IPS-NIHi11 (cell line): Measurements from ENCODE around the gene HIPK2.
"Not testable (repeated sequence)": the region's sequence is repeated elsewhere in the genome, so short reads cannot be mapped to it uniquely, and the experiment has no call there.

ENCODE experiments used
- DNase-seq: peaks from one replicate; pipeline ENCODE4 v3.0.0; 2012; ENCODE audit warnings: mixed read lengths, low spot score

HIPK2 gene

DNA sequence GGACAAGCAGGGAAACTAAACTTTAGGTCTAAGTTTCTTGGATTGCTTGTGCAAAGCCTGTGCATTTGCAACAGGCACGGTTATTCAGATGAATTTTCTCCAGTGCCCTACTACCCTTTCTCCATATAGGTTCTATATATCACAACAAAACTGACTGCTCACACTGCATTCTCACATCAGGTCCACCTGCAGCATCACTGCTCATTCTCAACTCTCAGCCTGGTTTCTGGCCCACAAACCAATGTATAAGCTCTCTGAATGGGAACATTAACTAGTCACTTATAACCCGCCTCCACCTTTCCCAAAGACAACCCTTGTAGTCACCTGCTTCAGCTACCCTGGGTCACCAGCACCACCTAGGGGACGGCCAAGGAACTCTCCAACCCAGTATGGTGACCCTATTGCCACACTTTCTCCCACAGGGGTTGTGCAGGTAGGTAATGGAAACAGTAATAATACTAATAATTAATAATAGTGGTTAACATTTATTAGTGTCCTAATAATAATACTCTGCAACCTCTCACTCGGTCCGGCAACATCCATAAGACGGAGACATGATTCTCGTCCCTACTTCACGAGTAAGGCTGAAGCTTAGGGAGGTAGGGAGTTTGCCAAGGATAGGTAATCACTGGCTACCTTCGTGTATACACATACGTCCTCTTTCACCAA lies 157.0 kb downstream of the HIPK2 start:
- DNase-seq, result peak; percentile 84

DNA sequence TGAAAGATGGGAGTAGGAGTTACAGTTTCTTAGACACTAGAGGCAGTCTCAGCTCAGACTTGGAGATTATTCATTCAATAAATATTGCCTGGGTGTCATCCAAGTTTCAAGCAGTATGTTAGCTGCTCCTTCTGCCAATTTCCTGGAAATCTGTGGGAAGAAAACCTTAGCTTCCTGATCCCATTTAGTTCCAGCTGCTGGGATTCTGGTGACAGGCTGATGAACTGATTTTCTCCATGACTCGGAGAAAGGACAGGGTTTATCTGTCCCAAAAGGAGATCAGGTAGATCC lies 158.5 kb downstream of the HIPK2 start:
- DNase-seq, result no peak

GRCh38 chr7:139618482-139619366 lies 159.1 kb downstream of the HIPK2 start:
- peak; percentile 51 for DNase-seq

DNA sequence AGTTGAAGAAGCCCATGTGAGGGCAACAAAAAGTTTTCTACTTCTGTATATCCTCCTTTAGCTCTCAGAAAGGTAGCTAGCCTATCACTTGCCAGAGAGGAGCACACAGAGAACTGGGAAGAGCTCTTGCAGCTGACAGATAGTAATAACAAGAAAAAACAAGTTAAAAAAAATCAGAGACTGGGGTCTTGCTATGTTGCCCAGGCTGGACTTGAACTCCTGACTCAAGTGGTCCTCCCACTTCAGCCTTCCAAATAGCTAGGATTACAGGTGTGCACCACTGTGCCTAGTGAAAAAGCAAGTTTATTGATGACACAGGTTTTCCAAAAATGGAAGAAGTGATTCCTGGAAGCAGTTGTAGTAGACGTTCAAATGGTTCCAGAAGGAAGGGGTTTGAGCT lies 160.7 kb downstream of the HIPK2 start:
- no peak for DNase-seq

GRCh38 chr7:139614886-139615285 lies 162.9 kb downstream of the HIPK2 start:
- DNase-seq, result no peak

- DNase-seq, result peak; percentile 38
Observed at GRCh38 chr7:139613971-139614411, 163.8 kb downstream of the HIPK2 start.

DNA sequence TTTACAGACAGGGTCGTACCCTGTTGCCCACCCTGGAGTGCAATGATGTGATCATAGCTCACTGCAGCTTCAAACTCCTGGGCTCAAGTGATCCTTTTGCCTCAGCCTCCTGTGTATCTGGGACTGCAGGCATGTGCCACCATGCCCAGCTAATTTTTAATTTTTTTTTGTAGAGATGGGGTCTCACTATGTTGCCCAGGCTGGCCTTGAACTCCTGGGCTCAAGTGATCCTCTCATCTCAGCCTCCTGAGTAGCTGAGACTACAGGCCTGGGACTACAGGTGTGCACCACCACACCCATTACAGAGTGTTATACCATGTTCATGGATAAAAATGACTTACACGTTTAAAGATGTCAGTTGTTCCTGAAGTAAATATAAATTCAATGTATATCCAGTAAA lies 166.2 kb downstream of the HIPK2 start:
- not testable (repeated sequence) for DNase-seq

DNA sequence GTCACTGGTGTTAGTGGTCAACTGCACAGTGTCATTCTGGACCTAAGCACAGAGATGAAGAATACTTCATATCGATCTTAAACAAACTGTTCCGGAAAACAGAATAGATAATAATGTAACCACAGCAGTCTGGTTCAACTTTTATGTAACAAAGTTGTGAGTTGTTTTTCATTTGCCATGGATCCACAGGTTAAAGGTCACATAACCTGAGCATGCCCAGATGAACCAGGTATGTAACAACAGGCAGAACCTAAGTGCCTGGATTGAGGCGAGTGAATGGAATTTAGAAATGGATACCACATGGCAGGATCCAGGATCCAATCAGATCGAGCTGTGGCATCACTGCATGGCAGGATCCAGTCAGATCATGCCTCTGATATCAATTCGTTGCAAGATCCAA lies 167.2 kb downstream of the HIPK2 start:
- no peak for DNase-seq

DNA sequence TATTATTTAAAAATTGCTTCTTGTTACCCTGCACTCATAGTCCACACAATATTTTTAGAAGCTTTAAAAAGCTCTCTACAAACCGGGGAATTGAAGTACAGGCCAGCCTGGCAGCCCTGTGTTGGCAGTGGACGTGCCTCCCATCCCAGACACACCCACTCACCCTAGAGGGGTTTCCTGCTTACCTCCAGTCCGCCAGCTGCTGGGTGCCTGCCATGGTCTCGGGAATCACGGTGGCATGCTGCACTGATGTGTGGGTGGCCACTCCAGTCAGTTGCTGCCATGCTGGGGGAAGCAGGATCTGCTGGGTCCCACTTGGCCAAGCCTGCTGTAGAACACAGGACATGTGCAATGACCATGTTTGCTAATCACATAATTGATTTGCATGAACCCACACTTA lies 173.9 kb downstream of the HIPK2 start:
- DNase-seq, result no peak

- DNase-seq, result no peak
Observed at GRCh38 chr7:139603282-139603681, 174.5 kb downstream of the HIPK2 start.

- DNase-seq, result peak; percentile 56
Observed at GRCh38 chr7:139602143-139602722, 175.6 kb downstream of the HIPK2 start.

- no peak for DNase-seq
Observed at GRCh38 chr7:139601176-139601575, 176.6 kb downstream of the HIPK2 start.

DNA sequence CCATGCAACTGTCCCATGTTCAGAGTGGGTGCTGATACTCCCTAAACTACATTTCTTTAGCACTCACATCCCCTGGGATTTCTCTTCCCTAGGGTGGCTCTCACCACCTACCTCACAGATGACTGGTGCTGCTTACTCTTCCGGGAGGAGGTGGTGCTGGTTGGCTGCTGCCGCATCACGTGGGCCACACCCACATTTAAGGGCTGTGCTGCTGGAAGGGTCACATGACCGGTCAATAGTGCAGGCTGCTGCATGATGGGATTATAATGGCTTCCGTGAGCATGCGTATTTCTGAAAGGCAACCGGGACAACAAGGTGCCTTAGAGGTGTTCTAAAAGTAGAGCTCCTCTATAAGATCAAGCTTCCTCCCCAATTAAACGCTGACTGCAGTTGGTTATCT lies 177.5 kb downstream of the HIPK2 start:
- DNase-seq, result no peak

- DNase-seq, result no peak
Observed at GRCh38 chr7:139598642-139599041, 179.2 kb downstream of the HIPK2 start.

DNA sequence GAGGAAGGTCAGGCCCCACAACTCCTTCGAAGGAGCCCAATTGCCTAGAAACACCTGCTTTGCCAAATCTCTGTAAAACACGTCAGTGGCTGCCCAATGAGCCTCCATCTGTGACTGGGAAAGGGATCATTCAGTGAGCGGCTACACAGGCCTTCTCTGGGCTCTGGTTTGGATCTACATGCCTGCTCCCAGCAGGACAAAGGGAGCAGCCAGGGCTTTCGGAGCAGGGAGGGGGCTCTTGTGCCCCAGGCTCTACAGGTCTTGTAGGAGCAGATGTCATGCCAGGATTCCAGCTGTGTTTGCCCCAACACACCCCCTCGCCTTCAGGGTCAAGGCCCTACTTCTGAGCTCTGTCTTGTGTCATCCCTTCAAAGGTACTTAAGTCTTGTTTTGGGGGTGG lies 180.8 kb downstream of the HIPK2 start:
- DNase-seq, result no peak

GRCh38 chr7:139596626-139597025 lies 181.2 kb downstream of the HIPK2 start:
- no peak for DNase-seq

- no peak for DNase-seq
Observed at GRCh38 chr7:139595806-139596205, 182.0 kb downstream of the HIPK2 start.

DNA sequence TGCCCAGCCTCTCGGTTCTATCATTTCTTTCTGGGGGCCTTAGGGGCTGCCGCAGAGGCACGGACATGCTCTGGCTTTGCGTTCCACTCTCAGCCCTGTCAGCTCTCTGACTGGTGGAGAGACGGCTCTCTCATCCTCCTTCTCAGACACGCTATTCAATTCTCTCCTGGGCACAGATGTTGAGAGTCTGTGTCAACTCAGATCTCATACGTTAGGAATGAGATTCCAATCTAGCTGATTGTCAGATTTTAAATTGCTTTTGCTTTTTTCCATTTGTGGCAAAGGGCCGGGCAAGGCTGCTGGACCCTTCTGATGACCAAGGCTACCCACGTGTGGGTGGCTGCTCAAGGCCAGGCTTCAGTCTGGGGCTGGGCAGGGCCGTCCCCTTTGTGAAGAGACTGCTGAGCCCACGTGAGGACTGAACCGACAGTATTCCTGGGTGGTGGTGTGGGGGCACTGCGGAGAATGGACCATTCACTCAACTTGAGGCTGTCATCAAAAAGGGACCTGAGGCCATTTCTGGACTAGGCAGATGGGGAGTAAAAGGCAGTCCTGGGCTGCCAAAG lies 182.8 kb downstream of the HIPK2 start:
- no peak for DNase-seq

GRCh38 chr7:139594090-139594489 lies 183.7 kb downstream of the HIPK2 start:
- no peak for DNase-seq

- no peak for DNase-seq
Observed at GRCh38 chr7:139592801-139593461, 184.9 kb downstream of the HIPK2 start.

DNA sequence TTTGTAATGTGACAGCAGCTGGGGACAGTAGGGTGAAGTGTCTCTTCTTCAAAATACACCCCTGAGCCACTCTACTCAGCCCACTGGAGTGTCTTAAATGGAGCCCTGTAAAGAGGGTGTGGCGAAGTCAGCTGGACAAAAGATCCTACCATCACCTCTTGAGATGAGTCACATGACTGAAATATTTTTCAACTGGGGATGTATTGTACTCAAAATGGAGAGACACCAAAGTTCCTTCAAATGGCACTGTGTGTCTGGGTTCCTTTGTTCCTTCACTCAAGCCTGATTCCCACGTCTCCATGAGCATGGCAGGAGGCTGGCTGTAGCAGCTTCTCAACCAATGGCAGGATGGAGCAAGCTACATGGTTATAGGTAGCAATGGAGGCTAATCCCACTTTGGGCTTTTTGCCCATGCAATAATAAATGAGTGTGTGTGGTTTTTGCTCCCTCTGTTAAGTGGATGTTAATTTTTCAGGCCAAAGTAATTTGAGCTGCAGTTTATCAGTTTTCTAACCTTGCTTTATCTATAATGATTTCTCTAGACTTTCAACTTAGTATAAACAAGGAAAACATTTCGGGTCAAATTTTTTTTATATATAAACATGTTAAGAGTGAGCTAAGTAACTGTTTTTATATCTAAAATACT lies 186.1 kb downstream of the HIPK2 start:
- DNase-seq, result no peak

DNA sequence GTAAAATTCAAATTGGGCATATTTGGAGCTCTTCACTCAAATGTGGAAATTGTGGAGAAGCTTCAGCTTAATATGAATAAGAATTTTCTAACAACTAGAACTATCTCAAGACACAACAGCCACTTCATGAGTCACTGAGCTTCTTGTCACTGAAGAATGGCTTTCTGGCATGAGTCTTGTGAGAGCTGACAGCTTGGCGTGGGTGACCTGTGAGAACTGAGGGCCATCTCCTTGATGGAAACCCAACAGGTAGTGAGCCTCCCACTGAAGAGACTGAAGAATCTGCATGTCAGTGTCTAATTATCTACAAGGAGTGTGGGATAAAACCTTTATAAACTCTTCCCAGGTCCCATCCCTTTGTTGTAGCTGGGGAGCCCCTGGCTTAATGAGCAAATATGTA lies 188.3 kb downstream of the HIPK2 start:
- DNase-seq, result no peak
